HL-60 (cell line): ENCODE data around the gene SPATA9.

ENCODE experiments used
- CTCF ChIP-seq: IDR thresholded peaks from one replicate; pipeline ENCODE4 v1.5.1; 2011; ENCODE audit warnings: low read length, control low read depth, inconsistent platforms; ENCODE audit not compliant: insufficient read depth
- GABPA ChIP-seq: IDR thresholded peaks from 2 replicates; pipeline ENCODE4 v1.6.1; 2012; ENCODE audit warnings: low read depth
- POLR2AphosphoS5 ChIP-seq: IDR thresholded peaks from 2 replicates; pipeline ENCODE4 v1.6.1; 2012; ENCODE audit warnings: low read depth
- REST ChIP-seq: IDR thresholded peaks from 2 replicates; pipeline ENCODE4 v1.6.1; 2012; ENCODE audit warnings: low read depth; ENCODE audit not compliant: insufficient replicate concordance
- SPI1 ChIP-seq: IDR thresholded peaks from 2 replicates; pipeline ENCODE4 v1.6.1; 2012; ENCODE audit warnings: low read depth, mild to moderate bottlenecking, borderline replicate concordance

GRCh38 chr5:95630394-95630917, 52.3 kb downstream of the SPATA9 start:
- no peak for TF ChIP-seq POLR2AphosphoS5
- no peak for TF ChIP-seq CTCF
- TF ChIP-seq REST, result no peak
- no peak for TF ChIP-seq GABPA
- TF ChIP-seq SPI1, result no peak
